Measurements from ENCODE around the gene HRG. TPM values are rescaled to one million over a fixed set of nuclear protein-coding genes. Genes with fewer than 3 reads are reported as not detected.

HRG gene
- total and polyA plus RNA-seq, 7 donors: not detected

DNA sequence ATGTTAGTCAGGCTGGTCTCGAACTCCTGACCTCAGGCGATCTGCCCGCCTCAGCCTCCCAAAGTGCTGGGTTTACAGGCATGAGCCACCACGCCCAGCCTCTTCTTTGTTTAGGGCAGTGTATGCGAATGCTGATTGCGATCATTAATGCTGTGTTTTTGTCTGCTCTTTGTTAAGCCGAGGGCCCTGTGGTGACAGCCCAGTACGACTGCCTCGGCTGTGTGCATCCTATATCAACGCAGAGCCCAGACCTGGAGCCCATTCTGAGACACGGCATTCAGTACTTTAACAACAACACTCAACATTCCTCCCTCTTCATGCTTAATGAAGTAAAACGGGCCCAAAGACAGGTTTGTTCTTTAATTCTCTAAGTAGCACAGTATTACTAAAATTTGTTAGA is 59.1 kb downstream of the HRG start:
- WGBS, 3 donors: 71 to 80% (median 72%) methylated on average over 12 of the region's 12 CpGs
- no peaks in the 10 kb centered on the region for H3K27me3 ChIP-seq (ENCODE audit: insufficient read depth in 3 of 3, low read length in 2 of 3)

More for the DNA sequence above, 59.1 kb downstream of the HRG start:
- no peaks in the 10 kb centered on the region for H3K36me3 ChIP-seq (ENCODE audit: insufficient read depth in 1 of 2, low read depth in 1 of 2)
- TF ChIP-seq, protein P1, sequence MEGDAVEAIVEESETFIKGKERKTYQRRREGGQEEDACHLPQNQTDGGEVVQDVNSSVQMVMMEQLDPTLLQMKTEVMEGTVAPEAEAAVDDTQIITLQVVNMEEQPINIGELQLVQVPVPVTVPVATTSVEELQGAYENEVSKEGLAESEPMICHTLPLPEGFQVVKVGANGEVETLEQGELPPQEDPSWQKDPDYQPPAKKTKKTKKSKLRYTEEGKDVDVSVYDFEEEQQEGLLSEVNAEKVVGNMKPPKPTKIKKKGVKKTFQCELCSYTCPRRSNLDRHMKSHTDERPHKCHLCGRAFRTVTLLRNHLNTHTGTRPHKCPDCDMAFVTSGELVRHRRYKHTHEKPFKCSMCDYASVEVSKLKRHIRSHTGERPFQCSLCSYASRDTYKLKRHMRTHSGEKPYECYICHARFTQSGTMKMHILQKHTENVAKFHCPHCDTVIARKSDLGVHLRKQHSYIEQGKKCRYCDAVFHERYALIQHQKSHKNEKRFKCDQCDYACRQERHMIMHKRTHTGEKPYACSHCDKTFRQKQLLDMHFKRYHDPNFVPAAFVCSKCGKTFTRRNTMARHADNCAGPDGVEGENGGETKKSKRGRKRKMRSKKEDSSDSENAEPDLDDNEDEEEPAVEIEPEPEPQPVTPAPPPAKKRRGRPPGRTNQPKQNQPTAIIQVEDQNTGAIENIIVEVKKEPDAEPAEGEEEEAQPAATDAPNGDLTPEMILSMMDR (IDR thresholded peaks at IDR 0.05): no peak
- intact Hi-C loops (cut with DNase I): no loop called here
- no peak for ATAC-seq
- no peak for DNase-seq
- no peak overlapping the region for H3K27ac ChIP-seq
- no peaks in the 10 kb centered on the region for H3K9me3 ChIP-seq
- no peaks in the 10 kb centered on the region for H3K4me1 ChIP-seq
- no peak overlapping the region for H3K4me3 ChIP-seq

Other genes starting within 250 kb of the HRG start
- gene CRYGS, start 121.6 kb upstream of the HRG start, total RNA-seq: under 1 TPM; 0.37 to 0.75 (median 0.55) TPM
- 1 to 10 TPM in 1 of 3 donors, under 1 TPM in 2; 0.30 to 1.0 (median 0.65) TPM for gene CRYGS, start 121.6 kb upstream of the HRG start, polyA plus RNA-seq
- gene TBCCD1, start 98.7 kb upstream of the HRG start, total RNA-seq: 1 to 10 TPM; 4.9 to 7.8 (median 6.4) TPM
- 10 to 100 TPM in 1 of 3 donors, 1 to 10 TPM in 2; 4.6 to 10.8 (median 7.6) TPM for gene TBCCD1, start 98.7 kb upstream of the HRG start, polyA plus RNA-seq
- 10 to 100 TPM; 10.3 to 24.2 (median 17.4) TPM for gene DNAJB11, start 95.3 kb upstream of the HRG start, total RNA-seq
- 10 to 100 TPM; 35.4 to 49.2 (median 47.3) TPM for gene DNAJB11, start 95.3 kb upstream of the HRG start, polyA plus RNA-seq
- not detected for gene AHSG, start 53.0 kb upstream of the HRG start, total RNA-seq
- not detected for gene AHSG, start 53.0 kb upstream of the HRG start, polyA plus RNA-seq
- gene FETUB, start 25.6 kb upstream of the HRG start, total RNA-seq: not detected
- not detected for gene FETUB, start 25.6 kb upstream of the HRG start, polyA plus RNA-seq
- gene KNG1, start 51.3 kb downstream of the HRG start, total RNA-seq: under 1 TPM in 2 of 4 donors, not detected in 2; 0.16 to 0.26 TPM
- not detected for gene KNG1, start 51.3 kb downstream of the HRG start, polyA plus RNA-seq
- gene EIF4A2, start 117.6 kb downstream of the HRG start, total RNA-seq: 100 to 1,000 TPM; 541 to 778 (median 587) TPM
- 100 to 1,000 TPM; 397 to 570 (median 513) TPM for gene EIF4A2, start 117.6 kb downstream of the HRG start, polyA plus RNA-seq
- gene RFC4, start 140.5 kb downstream of the HRG start, total RNA-seq: 1 to 10 TPM; 3.4 to 8.1 (median 6.0) TPM
- 10 to 100 TPM; 10.3 to 20.6 (median 17.2) TPM for gene RFC4, start 140.5 kb downstream of the HRG start, polyA plus RNA-seq
- gene ADIPOQ, start 176.7 kb downstream of the HRG start, total RNA-seq: 1 to 10 TPM in 2 of 4 donors, under 1 TPM in 2; 0.58 to 3.7 (median 1.4) TPM
- 1 to 10 TPM; 1.3 to 9.3 (median 2.3) TPM for gene ADIPOQ, start 176.7 kb downstream of the HRG start, polyA plus RNA-seq

Measured in psoas muscle (tissue), 8 donors.